Medulla oblongata (tissue), 1 donor: ENCODE measurements around the gene CPLANE2.

Source experiments
- DNase-seq: peaks from one replicate; pipeline ENCODE4 v3.0.0-alpha.2; 2015; ENCODE audit errors: extremely low spot score

The CPLANE2 gene

DNA sequence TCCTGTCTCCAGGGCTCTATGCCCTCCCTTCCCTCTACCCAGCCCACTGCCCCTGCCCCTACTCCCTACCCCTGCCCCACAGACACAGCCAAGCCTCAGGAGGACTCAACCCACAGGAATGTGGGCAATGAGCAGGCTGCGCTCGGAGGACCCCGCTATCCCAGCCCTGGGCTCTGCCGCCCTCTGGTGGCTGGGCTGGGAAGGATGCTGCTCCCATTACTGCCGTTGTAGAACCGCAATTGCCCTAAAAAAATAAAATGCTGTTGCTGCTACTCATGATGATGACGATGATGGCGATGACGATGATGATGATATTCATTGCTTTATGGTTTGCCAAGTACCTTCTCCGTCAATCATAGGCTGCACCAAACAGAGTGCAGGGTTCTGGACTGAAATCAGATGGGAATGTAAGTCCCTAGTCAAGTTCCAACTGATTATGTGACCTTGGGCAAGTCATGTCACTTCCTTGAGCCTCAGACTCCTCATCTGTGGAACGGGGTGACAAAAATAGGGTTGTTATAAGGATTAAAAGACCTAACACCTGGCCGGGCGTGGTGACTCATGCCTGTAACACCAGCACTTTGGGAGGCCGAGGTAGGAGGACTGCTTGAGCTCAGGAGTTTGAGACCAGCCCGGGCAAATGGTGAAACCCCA, 49.1 kb downstream of the CPLANE2 start:
- peak; percentile 68 for DNase-seq

DNA sequence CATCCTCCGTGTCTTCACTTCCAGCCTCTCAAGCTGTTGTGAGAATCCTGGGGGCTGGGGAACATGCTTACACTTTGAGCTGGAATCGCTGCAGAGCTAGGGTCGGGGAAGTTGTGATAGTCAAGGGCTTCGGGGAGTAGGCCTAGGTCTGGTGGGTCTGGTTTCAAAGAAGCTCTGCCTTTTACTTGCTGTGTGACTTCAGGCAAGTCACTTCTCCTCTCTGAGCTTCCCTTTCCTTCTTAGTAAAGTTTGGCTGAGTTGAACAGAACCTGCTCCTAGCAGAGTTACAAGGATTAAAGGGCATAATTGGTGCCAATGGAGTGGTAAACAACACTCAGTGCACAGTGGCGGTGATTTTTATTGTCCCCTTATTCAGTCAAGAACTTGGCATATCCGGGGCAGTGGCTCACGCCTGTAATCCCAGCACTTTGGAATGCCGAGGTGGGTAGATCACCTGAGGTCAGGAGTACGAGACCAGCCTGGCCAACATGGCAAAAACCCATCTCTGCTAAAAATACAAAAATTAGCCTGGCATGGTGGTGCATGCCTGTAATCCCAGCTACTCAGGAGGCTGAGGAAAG, 50.2 kb downstream of the CPLANE2 start:
- DNase-seq: no peak

DNA sequence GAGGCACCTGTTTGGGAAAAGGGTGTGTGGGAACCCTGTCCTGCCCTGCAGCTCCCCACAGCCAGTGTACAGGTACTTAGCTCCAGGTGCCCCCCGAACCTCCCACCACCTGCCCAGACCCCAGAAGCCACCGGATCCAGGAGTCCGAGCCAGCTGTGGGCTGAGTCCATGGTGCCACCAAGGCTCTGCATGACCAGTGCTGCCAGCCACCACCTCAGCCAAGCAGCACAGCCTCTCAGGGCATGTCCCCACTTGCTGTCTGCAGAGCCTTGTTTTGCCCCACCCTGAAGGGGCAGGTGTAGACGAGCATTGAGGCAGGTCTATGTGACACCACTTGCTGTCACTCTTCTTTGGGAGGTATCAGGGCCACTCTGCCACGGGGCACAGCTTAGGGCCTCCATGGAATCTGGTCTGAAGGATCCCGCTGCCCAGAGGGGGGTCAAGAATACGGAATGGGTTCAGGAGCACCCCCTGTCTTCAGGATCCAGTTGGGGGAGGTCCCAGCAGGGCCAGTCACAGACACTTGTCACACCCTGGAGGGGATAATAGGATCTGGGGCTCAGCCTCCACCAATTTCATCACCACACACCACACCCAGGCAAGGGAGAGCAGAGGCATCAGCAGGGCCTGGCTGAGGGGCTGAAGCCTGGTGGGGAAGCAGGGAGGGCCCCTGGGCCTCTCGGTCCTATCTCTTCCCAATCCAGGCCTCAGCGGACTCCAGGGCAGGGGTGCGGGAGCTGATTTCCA, 52.3 kb downstream of the CPLANE2 start:
- DNase-seq: no peak

DNA sequence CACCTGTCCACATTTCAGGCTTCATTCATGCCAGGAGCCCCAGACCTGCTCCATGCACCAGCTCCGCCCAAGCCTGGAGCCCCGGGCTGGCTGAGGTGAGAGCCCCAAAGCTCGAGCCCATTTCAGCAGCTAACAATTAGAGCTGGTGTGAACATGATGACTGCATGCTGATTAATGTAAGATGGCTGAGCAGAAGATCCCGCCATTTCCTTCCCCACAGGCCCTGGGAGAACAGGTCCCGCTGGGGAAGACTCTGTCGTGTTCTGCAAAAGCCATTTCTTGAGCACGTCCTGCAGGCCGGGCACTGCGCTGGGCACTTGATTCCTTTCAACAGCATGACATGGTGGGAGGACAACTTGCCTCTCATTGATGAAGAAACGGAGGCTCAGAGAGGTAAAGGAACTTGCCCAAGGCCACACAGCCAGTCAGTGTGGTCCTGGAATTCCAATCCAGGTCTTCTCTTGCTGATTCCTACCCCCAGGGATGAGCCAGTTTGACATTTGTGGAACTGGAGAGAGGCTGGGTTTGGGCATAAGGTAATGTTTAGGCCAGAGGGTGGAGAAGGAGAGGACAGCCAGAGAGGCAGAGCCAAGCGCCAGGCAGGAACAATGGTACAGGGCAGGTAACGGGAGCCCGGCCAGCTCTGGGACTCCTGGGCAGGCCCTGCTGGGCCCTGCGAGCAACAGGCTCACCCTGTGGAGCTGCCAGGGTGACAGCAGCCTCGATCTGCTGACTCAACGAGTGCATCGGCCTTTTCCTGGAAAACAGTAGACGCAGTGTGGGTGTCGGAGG, 53.0 kb downstream of the CPLANE2 start:
- DNase-seq: no peak

DNA sequence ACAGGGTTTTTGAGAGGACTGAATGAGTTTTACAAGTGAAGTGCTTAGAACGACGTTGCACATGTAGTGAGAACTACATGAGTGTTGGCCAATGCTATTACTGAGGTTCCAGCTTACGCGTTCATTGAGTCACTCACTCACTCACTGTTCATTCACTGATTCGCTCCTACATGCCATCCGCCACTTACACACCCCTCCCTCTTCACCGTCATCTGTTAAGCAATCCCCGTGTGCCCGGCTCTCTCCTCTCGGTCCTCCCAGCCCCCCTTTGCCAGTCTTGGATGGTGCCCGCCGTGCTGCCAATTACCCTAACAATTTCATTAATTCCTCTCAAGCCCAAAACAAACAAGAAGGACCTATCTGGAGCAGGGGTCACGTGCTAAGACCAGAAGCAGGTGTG, 53.8 kb downstream of the CPLANE2 start:
- no peak for DNase-seq

DNA sequence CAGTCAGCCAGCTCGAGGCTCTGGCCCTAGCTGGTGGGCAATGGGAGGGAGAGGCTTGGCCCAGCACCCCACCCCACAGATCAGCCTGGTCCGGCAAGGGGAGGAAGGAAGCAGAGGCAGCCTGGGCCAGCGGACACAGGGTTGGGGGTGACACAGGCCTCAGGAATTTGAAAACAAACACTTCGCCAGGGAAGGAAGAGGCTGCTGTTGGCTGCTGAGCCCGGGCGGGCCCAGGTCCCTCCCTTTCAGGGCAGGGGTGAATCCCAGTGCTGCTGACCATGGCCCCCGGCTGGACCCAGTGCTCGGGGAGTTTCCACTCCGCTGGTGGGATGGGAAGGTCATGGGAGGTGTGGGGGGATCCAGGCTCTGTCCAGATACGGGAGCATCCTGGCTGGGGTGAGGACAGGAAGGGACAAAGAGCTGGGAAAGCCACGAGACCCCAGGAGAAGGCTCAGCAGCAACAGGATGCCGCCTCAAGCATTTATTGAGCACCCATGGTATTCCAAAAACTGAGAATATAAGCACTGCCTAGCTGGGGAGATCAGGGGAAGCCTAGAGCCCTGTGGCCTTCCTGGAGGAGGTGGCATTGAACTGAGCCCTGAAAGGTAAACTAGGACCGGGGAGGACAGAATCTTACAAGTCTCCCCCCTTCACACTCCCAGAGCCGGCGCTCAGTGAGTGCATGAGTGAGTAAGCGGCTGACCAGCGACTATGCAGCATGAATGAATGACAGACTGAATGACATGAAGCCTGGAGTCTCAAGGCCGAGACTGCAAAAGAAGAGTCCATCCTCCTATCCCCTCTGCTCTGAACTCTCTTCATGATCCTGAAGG, 54.9 kb downstream of the CPLANE2 start:
- no peak for DNase-seq
